Ishikawa (cell line): ENCODE results near the gene PTPN21.

Experiments used
- CEBPB ChIP-seq: IDR thresholded peaks from 2 replicates; pipeline ENCODE4 v1.6.1; 2012
- CREB1 ChIP-seq: IDR thresholded peaks from 2 replicates; pipeline ENCODE4 v1.6.1; 2012; ENCODE audit warnings: low read depth
- EGR1 ChIP-seq: IDR thresholded peaks from 2 replicates; pipeline ENCODE4 v1.6.1; 2012
- EP300 ChIP-seq: IDR thresholded peaks from 2 replicates; pipeline ENCODE4 v1.6.1; 2012; ENCODE audit warnings: borderline replicate concordance
- FOXM1 ChIP-seq: IDR thresholded peaks from 2 replicates; pipeline ENCODE4 v1.6.1; 2012; ENCODE audit warnings: low read depth, borderline replicate concordance
- NFIC ChIP-seq: IDR thresholded peaks from 2 replicates; pipeline ENCODE4 v1.6.1; 2012
- RAD21 ChIP-seq: IDR thresholded peaks from 2 replicates; pipeline ENCODE4 v1.6.1; 2012; ENCODE audit warnings: low read depth
- TAF1 ChIP-seq: IDR thresholded peaks from 2 replicates; pipeline ENCODE4 v1.6.1; 2012; ENCODE audit warnings: low read depth, mild to moderate bottlenecking
- TCF12 ChIP-seq: IDR thresholded peaks from 2 replicates; pipeline ENCODE4 v1.6.1; 2012; ENCODE audit warnings: low read depth
- TEAD4 ChIP-seq: IDR thresholded peaks from 2 replicates; pipeline ENCODE4 v1.6.1; 2012
- YY1 ChIP-seq: IDR thresholded peaks from 2 replicates; pipeline ENCODE4 v1.6.1; 2012; ENCODE audit warnings: low read depth
- ZBTB7A ChIP-seq: IDR thresholded peaks from 2 replicates; pipeline ENCODE4 v1.6.1; 2012; ENCODE audit warnings: low read depth
- TF ChIP-seq, protein P1 (sequence below): IDR thresholded peaks from 2 replicates; pipeline ENCODE4 v1.6.1; 2012
- TF ChIP-seq, protein P2 (sequence below): IDR thresholded peaks from 2 replicates; pipeline ENCODE4 v1.6.1; 2012; ENCODE audit warnings: low read depth, mild to moderate bottlenecking
- TF ChIP-seq, protein P3 (sequence below): IDR thresholded peaks from 2 replicates; pipeline ENCODE4 v1.6.1; 2012

The PTPN21 gene

DNA sequence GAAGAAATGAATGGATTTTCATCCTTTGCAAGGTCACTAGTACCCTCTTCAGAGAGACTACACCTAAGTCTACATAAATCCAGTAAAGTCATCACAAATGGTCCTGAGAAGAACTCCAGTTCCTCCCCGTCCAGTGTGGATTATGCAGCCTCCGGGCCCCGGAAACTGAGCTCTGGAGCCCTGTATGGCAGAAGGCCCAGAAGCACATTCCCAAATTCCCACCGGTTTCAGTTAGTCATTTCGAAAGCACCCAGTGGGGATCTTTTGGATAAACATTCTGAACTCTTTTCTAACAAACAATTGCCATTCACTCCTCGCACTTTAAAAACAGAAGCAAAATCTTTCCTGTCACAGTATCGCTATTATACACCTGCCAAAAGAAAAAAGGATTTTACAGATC is 128.5 kb downstream of the PTPN21 start:
- TF ChIP-seq ZBTB7A, result no peak
- TF ChIP-seq EP300, result no peak
- TF ChIP-seq TCF12, result no peak
- TF ChIP-seq CREB1, result no peak
- TF ChIP-seq, protein P1, sequence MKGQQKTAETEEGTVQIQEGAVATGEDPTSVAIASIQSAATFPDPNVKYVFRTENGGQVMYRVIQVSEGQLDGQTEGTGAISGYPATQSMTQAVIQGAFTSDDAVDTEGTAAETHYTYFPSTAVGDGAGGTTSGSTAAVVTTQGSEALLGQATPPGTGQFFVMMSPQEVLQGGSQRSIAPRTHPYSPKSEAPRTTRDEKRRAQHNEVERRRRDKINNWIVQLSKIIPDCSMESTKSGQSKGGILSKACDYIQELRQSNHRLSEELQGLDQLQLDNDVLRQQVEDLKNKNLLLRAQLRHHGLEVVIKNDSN, result no peak
- TF ChIP-seq, protein P2, sequence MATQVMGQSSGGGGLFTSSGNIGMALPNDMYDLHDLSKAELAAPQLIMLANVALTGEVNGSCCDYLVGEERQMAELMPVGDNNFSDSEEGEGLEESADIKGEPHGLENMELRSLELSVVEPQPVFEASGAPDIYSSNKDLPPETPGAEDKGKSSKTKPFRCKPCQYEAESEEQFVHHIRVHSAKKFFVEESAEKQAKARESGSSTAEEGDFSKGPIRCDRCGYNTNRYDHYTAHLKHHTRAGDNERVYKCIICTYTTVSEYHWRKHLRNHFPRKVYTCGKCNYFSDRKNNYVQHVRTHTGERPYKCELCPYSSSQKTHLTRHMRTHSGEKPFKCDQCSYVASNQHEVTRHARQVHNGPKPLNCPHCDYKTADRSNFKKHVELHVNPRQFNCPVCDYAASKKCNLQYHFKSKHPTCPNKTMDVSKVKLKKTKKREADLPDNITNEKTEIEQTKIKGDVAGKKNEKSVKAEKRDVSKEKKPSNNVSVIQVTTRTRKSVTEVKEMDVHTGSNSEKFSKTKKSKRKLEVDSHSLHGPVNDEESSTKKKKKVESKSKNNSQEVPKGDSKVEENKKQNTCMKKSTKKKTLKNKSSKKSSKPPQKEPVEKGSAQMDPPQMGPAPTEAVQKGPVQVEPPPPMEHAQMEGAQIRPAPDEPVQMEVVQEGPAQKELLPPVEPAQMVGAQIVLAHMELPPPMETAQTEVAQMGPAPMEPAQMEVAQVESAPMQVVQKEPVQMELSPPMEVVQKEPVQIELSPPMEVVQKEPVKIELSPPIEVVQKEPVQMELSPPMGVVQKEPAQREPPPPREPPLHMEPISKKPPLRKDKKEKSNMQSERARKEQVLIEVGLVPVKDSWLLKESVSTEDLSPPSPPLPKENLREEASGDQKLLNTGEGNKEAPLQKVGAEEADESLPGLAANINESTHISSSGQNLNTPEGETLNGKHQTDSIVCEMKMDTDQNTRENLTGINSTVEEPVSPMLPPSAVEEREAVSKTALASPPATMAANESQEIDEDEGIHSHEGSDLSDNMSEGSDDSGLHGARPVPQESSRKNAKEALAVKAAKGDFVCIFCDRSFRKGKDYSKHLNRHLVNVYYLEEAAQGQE, result no peak
- TF ChIP-seq EGR1, result no peak
- no peak for TF ChIP-seq RAD21
- no peak for TF ChIP-seq TEAD4
- TF ChIP-seq FOXM1, result no peak
- TF ChIP-seq, protein P3, sequence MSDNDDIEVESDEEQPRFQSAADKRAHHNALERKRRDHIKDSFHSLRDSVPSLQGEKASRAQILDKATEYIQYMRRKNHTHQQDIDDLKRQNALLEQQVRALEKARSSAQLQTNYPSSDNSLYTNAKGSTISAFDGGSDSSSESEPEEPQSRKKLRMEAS, result no peak
- TF ChIP-seq YY1, result no peak
- TF ChIP-seq NFIC, result no peak
- TF ChIP-seq CEBPB, result no peak
- no peak for TF ChIP-seq TAF1

DNA sequence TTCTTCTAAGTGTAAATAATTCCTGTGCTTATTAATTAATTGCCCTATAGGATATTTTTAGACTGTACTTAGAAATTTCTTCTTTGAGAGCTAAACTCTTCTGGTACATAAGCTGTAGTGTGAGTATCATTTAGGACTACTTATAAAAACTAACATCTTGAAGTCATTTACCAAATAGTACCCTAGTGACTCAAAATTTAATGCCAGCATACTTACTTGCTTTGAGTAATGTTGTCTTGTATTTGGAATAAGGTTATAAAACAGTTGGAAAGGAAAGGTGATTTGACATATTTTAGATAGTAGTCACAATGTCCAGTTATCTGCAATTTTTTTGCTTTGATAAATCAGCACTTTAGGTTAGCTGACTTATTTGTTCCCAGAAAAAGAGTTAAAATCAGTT is 130.2 kb downstream of the PTPN21 start:
- TF ChIP-seq CEBPB (no peak), TEAD4 (no peak), CREB1 (no peak), EP300 (no peak), ZBTB7A (no peak), YY1 (no peak), RAD21 (no peak), EGR1 (no peak)
- TF ChIP-seq, protein P1, result no peak
- TF ChIP-seq, protein P3, result no peak

DNA sequence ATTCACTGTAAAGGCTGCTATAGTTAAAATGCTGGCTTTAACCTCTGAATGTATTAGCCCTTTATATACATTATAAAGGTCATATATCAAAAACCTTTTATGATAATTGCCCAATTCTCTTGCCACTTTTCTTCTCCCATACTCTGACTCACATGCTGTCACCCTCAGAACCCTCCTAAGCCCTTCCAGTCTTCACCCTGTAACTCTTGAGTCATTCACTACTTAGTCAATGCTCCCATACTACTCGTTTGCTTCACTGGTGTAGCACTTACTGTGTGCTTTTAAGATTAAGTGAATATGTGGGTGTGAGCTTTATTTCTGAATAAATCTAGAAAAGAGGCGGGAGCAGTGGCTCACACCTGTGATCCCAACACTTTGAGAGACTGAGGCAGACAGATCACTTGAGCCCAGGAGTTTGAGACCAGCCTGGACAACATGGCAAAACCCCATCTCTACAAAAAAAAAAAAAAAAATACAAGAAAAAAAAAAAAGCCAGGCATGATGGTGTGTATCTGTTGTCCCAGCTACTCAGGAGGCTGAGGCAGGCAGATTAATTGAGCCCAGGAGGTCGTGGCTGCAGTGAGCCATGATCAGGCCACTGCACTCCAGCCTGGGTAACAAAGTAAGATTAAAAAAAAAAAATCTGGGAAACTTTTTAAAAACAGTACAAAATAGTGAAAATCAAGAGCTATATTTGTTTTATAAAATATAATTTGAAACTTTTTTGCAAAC is 131.7 kb downstream of the PTPN21 start:
- TF ChIP-seq EGR1 (no peak), NFIC (no peak), CEBPB (no peak), CREB1 (no peak), TEAD4 (no peak), ZBTB7A (no peak), FOXM1 (no peak), RAD21 (no peak), TCF12 (no peak), EP300 (no peak), YY1 (no peak), TAF1 (no peak)
- TF ChIP-seq, protein P1, result no peak
- TF ChIP-seq, protein P3, result no peak
- TF ChIP-seq, protein P2, result no peak

DNA sequence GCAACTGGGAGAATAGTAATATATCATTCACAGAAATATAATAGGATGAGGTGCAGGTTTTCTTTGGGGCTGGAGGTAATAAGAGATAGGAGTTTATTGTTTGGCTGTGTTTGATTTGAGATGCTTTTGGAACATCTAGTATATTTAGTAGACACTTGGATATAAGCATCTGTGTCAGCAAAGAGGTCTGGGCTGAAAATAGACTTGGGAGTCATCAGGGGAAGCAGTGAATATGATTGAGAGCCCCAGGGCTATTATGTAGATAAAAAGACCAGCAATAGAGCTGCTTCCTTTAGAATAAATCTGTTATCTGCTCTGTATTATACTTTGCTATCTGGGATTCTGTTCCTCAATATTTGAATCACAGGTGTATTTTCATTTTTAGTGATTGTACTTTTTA is 132.8 kb downstream of the PTPN21 start:
- TF ChIP-seq TCF12, result no peak
- TF ChIP-seq NFIC, result no peak
- no peak for TF ChIP-seq EP300
- no peak for TF ChIP-seq CEBPB
- no peak for TF ChIP-seq RAD21
- no peak for TF ChIP-seq FOXM1
- no peak for TF ChIP-seq TEAD4
- TF ChIP-seq EGR1, result no peak
- no peak for TF ChIP-seq YY1
- no peak for TF ChIP-seq CREB1
- TF ChIP-seq TAF1, result no peak
- TF ChIP-seq, protein P1, result no peak
- TF ChIP-seq, protein P3, result no peak
- TF ChIP-seq ZBTB7A, result no peak
- TF ChIP-seq, protein P2, result no peak
